ENCODE results near the gene DCPS.

Gene DCPS

GRCh38 chr11:126328001-126328390 lies 24.1 kb downstream of the DCPS start:
- Mint-ChIP-seq H3K4me1 (peaks cover 0 to 11% of the 10 kb centered on the region in 2 donors), H3K27me3 (no peaks in the 10 kb centered on the region), H3K27ac (peak overlapping the region; percentile 47), H3K9me3 (no peaks in the 10 kb centered on the region), H3K36me3 (peaks cover 27 to 55% of the 10 kb centered on the region in 2 donors), H3K4me3 (no peak overlapping the region)
- DNase-seq (no peak), ATAC-seq (replicated peaks) (no peak)

DNA sequence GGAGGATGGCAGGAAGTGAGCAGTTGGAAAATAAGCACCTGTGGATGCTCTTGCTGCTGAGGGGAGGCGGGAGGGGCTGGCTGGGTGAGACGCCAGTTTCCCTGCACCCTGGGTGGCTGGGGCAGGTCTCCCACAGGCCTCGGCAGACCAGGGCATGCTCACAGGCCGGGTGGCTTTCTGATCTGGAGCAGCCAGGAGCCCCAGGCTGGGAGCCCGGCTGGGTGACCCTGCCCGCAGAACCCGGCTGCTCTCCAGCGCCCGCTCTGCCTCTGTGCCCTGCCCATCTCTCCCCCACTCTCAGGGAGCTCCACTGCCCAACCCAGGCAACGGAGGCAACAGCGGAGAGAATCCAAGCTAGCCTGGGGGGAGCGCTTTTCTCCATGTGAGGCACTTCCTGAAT lies 24.6 kb downstream of the DCPS start:
- no peak overlapping the region for H3K4me3 Mint-ChIP-seq
- no peaks in the 10 kb centered on the region for H3K9me3 Mint-ChIP-seq
- no peaks in the 10 kb centered on the region for H3K27me3 Mint-ChIP-seq
- peaks cover 0 to 11% of the 10 kb centered on the region in 2 donors for H3K4me1 Mint-ChIP-seq
- peaks cover 31 to 59% of the 10 kb centered on the region in 2 donors for H3K36me3 Mint-ChIP-seq
- H3K27ac Mint-ChIP-seq = no peak overlapping the region
- DNase-seq (no peak), ATAC-seq (replicated peaks) (no peak)

- no peaks in the 10 kb centered on the region for H3K9me3 Mint-ChIP-seq
- H3K4me3 Mint-ChIP-seq = no peak overlapping the region
- H3K27ac Mint-ChIP-seq = peak overlapping the region; percentile 65
- DNase-seq = no peak
- ATAC-seq (replicated peaks) = no peak
- peaks cover 37 to 66% of the 10 kb centered on the region in 2 donors for H3K36me3 Mint-ChIP-seq
- H3K27me3 Mint-ChIP-seq = no peaks in the 10 kb centered on the region
- H3K4me1 Mint-ChIP-seq = peaks cover 0 to 11% of the 10 kb centered on the region in 2 donors
Observed at GRCh38 chr11:126328938-126329643, 25.2 kb downstream of the DCPS start.

GRCh38 chr11:126329644-126330211 lies 25.9 kb downstream of the DCPS start:
- H3K9me3 Mint-ChIP-seq = no peaks in the 10 kb centered on the region
- peaks cover 0 to 11% of the 10 kb centered on the region in 2 donors for H3K4me1 Mint-ChIP-seq
- H3K27ac Mint-ChIP-seq = peak overlapping the region; percentile 37
- DNase-seq (no peak), ATAC-seq (replicated peaks) (no peak)
- peaks cover 37 to 65% of the 10 kb centered on the region in 2 donors for H3K36me3 Mint-ChIP-seq
- no peaks in the 10 kb centered on the region for H3K27me3 Mint-ChIP-seq
- no peak overlapping the region for H3K4me3 Mint-ChIP-seq

GRCh38 chr11:126331286-126331685 lies 27.4 kb downstream of the DCPS start:
- H3K4me3 Mint-ChIP-seq = no peak overlapping the region
- H3K36me3 Mint-ChIP-seq = peaks cover 34 to 70% of the 10 kb centered on the region in 2 donors
- H3K4me1 Mint-ChIP-seq = peaks cover 3 to 13% of the 10 kb centered on the region in 2 donors
- DNase-seq = no peak
- no peaks in the 10 kb centered on the region for H3K27me3 Mint-ChIP-seq
- ATAC-seq (replicated peaks) = no peak
- no peaks in the 10 kb centered on the region for H3K9me3 Mint-ChIP-seq
- H3K27ac Mint-ChIP-seq = no peak overlapping the region

GRCh38 chr11:126332221-126332711 lies 28.4 kb downstream of the DCPS start:
- Mint-ChIP-seq H3K4me3 (no peak overlapping the region), H3K4me1 (peaks cover 9 to 15% of the 10 kb centered on the region in 2 donors), H3K27me3 (no peaks in the 10 kb centered on the region), H3K27ac (no peak overlapping the region), H3K9me3 (no peaks in the 10 kb centered on the region), H3K36me3 (peaks cover 34 to 77% of the 10 kb centered on the region in 2 donors)
- ATAC-seq (replicated peaks) (no peak), DNase-seq (no peak)

GRCh38 chr11:126333142-126333541 lies 29.3 kb downstream of the DCPS start:
- H3K4me1 Mint-ChIP-seq = peaks cover 9 to 10% of the 10 kb centered on the region in 2 donors
- DNase-seq (no peak), ATAC-seq (replicated peaks) (no peak)
- peaks cover 34 to 76% of the 10 kb centered on the region in 2 donors for H3K36me3 Mint-ChIP-seq
- H3K27ac Mint-ChIP-seq = no peak overlapping the region
- H3K27me3 Mint-ChIP-seq = no peaks in the 10 kb centered on the region
- H3K4me3 Mint-ChIP-seq = no peak overlapping the region
- H3K9me3 Mint-ChIP-seq = no peaks in the 10 kb centered on the region

DNA sequence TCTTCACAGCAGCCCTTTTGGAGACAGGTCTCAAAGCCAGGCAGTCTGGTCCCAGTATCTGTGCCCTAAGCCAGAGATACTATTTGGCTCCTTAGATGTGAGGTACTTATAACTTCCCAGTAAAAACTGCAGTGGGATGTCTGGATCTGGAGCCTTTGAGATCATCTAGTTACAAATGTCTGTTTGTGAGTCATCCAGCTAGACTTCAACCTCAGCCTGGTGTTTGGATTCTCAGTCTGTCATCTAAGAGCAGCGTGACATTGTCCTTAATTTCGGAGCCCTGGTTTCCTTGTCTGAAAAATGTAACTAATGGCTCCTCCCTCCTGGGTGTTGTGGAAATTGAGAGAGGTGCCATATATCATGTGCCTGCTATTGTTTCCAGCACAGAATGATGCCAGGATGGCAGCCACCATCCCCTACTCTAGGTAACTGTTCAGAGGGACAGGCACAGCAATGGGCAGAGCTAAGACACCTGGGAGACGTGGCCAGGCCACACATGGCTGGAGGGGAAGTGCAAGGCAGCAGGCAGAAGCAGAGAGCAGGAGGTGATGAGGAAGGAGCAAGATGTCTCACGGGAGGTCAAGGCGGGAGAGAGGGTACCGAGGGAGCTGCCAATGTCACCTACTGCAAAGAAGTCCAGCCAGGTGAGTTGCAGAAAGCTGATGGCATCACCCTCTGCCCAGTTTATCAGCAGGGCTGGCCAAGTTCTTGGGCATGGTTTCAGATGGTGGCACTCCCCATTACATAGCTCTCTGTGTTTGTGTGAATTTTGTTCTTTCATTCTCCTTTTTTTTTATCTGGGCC lies 31.0 kb downstream of the DCPS start:
- peaks cover 9% of the 10 kb centered on the region in 2 donors for H3K4me1 Mint-ChIP-seq
- no peaks in the 10 kb centered on the region for H3K27me3 Mint-ChIP-seq
- no peak for ATAC-seq (replicated peaks)
- H3K4me3 Mint-ChIP-seq = no peak overlapping the region
- H3K27ac Mint-ChIP-seq = peak overlapping the region; percentile 32
- peaks cover 36 to 78% of the 10 kb centered on the region in 2 donors for H3K36me3 Mint-ChIP-seq
- no peak for DNase-seq
- no peaks in the 10 kb centered on the region for H3K9me3 Mint-ChIP-seq

DNA sequence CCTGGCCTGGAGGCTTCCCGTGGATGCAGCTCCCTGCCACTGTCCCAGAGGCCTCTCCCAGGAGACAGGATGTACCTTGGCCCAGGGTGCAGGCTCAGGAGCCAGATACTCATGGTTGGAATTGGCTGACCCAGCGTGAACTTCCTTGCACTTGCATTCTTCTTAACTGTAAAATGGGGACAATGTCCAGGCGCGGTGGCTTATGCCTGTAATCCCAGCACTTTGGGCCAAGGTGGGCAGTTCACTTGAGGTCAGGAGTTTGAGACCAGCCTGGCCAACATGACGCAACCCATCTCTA lies 31.6 kb downstream of the DCPS start:
- Mint-ChIP-seq H3K27ac (no peak overlapping the region), H3K27me3 (no peaks in the 10 kb centered on the region), H3K9me3 (no peaks in the 10 kb centered on the region), H3K4me3 (no peak overlapping the region), H3K4me1 (peaks cover 9% of the 10 kb centered on the region in 2 donors), H3K36me3 (peaks cover 37 to 77% of the 10 kb centered on the region in 2 donors)
- DNase-seq (no peak), ATAC-seq (replicated peaks) (no peak)

DNA sequence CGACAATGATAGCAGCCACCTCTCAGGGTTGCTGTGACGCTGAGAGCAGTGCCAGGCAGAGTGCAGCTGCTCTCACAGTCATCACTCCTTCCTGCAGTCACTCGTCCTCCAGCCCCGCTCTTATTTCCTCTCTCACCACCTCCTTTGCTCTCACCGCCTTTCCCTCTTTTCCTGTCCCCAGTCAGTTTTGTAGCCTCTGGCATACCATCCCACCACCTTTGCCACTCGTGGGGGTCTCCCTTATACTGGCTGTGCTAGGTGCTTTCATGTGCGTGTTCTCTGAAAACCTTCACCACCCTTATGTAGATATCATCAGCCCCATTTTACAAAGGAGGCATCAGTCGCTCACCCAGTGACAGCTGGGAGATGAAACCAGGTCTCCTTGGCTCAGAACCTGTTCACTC lies 32.3 kb downstream of the DCPS start:
- Mint-ChIP-seq H3K36me3 (peaks cover 38 to 81% of the 10 kb centered on the region in 2 donors), H3K9me3 (no peaks in the 10 kb centered on the region), H3K27ac (peak overlapping the region; percentile 42), H3K27me3 (no peaks in the 10 kb centered on the region), H3K4me3 (no peak overlapping the region), H3K4me1 (peaks cover 9% of the 10 kb centered on the region in 2 donors)
- ATAC-seq (replicated peaks) (peak; percentile 46 to 62), DNase-seq (no peak)

GRCh38 chr11:126336671-126337101 lies 32.8 kb downstream of the DCPS start:
- ATAC-seq (replicated peaks) (peak in 1 of 2 donors; percentile 39), DNase-seq (no peak)
- peak overlapping the region; percentile 42 for H3K27ac Mint-ChIP-seq
- H3K27me3 Mint-ChIP-seq = no peaks in the 10 kb centered on the region
- H3K36me3 Mint-ChIP-seq = peaks cover 36 to 81% of the 10 kb centered on the region in 2 donors
- peaks cover 9% of the 10 kb centered on the region in 2 donors for H3K4me1 Mint-ChIP-seq
- H3K9me3 Mint-ChIP-seq = no peaks in the 10 kb centered on the region
- H3K4me3 Mint-ChIP-seq = no peak overlapping the region

- H3K27me3 Mint-ChIP-seq = no peaks in the 10 kb centered on the region
- H3K27ac Mint-ChIP-seq = no peak overlapping the region
- no peak for ATAC-seq (replicated peaks)
- H3K4me3 Mint-ChIP-seq = no peak overlapping the region
- no peaks in the 10 kb centered on the region for H3K9me3 Mint-ChIP-seq
- peaks cover 9% of the 10 kb centered on the region in 2 donors for H3K4me1 Mint-ChIP-seq
- H3K36me3 Mint-ChIP-seq = peaks cover 36 to 84% of the 10 kb centered on the region in 2 donors
- no peak for DNase-seq
Observed at GRCh38 chr11:126337126-126337473, 33.2 kb downstream of the DCPS start.

DNA sequence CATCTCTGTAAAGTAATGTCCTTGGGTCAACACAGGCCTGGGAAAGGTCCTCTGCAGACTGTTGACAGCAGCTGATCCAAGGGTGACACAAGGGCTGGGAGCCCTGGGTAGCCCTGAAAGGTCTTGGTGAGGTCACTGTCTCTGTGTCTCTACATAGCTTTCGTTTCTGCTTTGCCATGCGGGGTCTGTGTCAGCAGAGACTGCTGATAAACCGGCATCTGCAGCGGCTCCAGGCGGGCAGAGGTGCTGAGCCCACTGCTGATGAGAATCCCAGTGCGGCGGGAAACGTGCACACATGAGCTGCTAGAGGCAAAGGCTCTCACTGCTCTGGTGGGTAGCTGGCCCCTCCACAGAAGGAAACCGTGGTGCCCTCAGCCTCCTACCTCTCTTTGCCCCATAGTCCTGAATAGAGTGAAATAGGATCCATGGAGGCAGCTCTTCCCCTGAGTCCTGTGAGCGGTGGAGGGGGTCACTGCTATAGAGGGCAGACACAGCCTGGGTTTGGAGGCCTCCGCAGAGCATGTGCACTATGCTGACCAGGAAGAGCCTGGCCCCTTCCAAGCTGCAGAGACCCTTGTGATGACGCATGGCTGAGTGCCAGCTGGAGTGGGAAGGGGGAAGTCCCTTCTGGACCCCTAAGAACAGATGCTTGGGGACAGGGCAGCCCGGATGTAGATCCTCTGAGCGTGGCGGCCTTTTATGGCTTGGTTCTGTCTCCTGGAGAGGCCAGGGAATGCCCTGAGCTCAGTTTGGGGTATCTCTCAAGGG lies 33.8 kb downstream of the DCPS start:
- Mint-ChIP-seq H3K36me3 (peaks cover 36 to 84% of the 10 kb centered on the region in 2 donors), H3K9me3 (no peaks in the 10 kb centered on the region), H3K4me3 (no peak overlapping the region), H3K4me1 (peaks cover 9% of the 10 kb centered on the region in 2 donors), H3K27ac (no peak overlapping the region), H3K27me3 (no peaks in the 10 kb centered on the region)
- peak in 1 of 2 donors; percentile 12 for ATAC-seq (replicated peaks)
- no peak for DNase-seq

Data from stimulated activated naive B cell treated with anti-CD40 and anti-IgM and Interleukin-4, amounts not matched to agents 10 μg/mL and 1 μg/mL and 100 μg/mL, for 72 hours (primary cell).